CD4-positive, alpha-beta T cell treated with Interleukin-6 for 4 hours (primary cell): Measurements from ENCODE around the gene MINDY2.
"Not testable (repeated sequence)": the region's sequence is repeated elsewhere in the genome, so short reads cannot be mapped to it uniquely, and the experiment has no call there.

Experiments used
- DNase-seq: peaks from one replicate; pipeline ENCODE4 v3.0.0-alpha.2; 2020; ENCODE audit warnings: mixed read lengths

MINDY2 gene

DNA sequence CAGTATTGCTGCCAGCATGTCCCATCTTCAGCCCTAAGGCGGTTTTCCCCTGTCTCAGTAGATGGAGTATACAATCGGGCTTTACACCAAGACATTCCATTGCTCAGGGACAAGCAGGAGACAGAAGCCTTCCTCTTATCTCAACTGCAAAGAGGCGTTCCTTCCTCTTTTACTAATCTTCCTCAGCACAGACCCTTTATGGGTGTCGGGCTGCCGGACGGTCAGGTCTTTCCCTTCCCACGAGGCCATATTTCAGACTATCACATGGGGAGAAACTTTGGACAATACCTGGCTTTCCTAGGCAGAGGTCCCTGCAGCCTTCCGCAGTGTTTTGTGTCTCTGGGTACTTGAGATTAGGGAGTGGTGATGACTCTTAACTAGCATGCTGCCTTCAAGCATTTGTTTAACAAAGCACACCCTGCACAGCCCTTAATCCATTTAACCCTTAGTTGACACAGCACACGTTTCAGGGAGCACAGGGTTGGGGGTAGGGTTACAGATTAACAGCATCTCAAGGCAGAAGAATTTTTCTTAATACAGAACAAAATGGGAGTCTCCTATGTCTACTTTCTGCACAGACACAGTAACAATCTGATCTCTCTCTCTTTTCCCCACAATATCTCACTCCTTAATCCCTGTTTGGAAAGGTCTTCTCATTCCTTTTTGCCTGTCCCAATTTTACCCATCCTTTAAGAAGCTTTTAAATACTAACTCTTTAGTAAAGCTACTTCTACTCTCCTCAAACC is 62.8 kb downstream of the MINDY2 start:
- DNase-seq = not testable (repeated sequence)

DNA sequence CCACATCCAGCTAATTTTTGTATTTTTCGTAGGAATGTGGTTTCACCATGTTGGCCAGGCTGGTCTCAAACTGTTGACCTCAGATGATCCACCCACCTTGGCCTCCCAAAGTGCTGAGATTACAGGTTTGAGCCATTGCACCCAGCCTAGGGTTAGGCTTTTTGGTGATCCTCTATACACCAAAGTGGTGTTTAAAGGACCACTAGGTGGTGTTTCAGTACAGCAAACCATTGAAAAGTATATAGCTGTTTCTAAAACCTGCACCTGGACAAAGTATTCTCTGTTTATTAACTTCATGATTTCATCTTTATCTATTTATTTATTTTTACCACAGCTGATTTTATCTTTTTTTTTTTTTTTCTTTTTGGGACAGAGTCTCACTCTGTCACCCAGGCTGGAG is 68.4 kb downstream of the MINDY2 start:
- DNase-seq = no peak

- no peak for DNase-seq
Measured at GRCh38 chr15:58840048-58840447, 68.9 kb downstream of the MINDY2 start.

DNA sequence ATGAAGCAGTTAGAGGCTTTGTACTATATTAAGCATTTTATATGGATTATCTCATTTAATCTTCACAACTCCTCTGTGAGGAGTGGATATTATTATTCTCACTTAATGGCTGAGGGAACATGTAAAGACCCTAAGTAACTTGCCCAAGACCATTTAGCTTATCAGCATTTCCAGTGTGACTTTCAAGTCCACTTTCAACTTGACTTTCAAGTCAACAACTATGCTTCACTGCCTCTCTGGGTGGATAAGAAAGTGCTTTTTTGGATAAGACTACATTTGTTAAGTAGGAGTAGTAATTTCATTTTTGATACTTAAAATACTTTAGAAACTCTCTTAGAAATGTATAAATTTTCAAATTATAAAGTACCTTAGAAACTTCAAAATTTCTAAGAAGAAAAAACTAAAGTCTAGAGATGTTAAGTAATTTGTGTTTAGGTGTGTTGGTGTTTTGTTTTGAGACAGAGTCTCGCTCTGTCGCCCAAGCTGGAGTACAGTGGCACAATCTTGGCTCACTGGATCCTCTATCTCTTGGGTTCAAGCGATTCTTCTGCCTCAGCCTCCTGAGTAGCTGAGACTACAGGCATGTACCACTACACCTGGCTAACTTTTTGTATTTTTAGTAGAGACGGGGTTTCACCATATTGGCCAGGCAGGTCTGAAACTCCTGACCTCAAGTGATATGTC is 71.8 kb downstream of the MINDY2 start:
- no peak for DNase-seq

DNA sequence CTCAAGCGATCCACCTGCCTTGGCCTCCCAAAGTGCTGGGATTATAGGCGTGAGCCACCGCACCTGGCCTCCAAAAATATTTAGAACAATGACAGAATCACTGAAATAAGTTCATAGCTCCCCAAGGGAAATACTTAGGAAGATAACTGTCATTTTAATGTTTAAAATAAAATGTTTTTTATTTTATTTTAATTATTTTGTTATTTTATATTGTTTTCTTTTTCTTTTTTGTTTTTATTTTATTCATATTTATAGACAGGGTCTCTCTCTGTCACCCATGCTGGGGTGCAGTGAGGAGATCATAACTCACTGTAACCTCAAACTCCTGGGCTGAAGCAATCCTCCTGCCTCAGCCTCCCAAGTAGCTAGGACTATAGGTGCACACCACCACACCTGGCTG is 80.1 kb downstream of the MINDY2 start:
- DNase-seq = not testable (repeated sequence)

DNA sequence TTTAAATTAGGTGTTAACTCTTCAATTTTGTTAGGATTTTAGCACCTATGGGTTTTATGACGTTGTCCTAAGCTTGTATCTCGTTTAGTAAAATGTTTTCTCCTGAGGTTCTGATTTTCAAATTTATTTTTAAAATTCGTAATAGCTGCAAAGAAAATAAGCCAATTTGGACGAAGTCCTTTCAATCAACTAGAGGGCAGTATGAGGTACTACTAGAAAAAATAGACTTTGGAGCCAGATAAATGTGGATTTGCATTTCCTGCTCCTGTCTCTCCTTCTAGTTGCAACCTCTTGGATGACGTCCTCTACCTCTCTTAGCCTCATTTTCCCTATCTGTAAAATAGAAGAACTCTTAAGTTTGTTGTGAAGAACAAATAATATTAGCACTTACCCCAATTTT is 81.2 kb downstream of the MINDY2 start:
- no peak for DNase-seq

GRCh38 chr15:58854593-58854992 is 83.5 kb downstream of the MINDY2 start:
- DNase-seq = no peak

- DNase-seq = no peak
Measured at GRCh38 chr15:58856086-58856485, 85.0 kb downstream of the MINDY2 start.

DNA sequence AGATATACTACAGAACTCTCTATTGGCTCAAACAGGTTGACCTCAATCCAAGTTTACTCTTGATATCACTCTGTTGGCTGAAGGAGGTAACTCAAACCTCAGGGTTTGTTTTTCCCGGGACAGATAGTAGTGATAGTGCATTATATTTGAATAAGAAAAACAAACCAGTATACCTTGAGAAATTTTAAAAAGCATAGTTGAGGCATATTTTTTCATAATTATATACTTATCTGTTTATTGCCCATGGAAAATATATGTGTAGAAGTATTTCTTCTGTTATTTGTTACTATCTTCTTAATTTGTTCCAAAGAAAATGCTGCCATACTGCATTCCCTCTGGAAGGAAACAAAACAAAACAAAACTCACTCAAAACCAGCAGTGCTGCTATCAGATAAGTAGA is 85.5 kb downstream of the MINDY2 start:
- DNase-seq = not testable (repeated sequence)

- no peak for DNase-seq
Measured at GRCh38 chr15:58862326-58862725, 91.2 kb downstream of the MINDY2 start.

DNA sequence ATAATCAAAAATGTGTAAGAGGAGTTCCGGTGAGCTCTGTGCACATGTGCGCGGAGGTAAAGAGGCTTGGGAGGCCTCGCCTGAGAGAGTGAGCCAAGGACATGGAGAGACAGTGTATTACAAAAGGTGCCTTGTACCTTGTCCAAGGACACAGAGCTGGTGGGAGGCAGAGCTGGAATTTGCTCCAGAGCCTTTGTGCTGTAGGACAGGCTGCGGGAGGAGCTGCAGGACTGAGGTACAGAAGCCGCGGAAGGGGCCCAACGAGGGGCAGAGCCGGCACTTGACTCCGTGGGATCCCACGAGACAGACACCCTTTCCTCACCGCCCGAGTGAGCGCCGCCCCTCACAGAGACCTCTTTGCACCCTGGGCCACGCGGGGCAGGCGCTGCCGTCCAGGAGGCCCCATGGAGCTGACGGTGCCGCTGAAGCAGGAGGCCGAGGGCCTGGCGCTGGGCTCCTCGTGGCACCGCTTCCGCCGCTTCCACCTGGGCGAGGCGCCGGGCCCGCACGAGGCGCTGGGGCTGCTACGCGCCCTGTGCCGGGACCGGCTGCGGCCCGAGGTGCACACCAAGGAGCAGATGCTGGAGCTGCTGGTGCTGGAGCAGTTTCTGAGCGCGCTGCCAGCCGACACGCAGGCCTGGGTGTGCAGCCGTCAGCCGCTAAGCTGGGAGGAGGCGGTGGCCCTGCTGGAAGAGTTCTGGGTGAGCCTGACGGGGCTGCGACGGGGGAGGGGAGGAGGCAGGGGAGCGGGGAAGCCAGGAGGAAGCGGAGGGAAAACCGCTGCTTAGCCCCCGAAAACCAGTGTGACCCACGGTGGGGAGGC is 93.7 kb downstream of the MINDY2 start:
- no peak for DNase-seq

DNA sequence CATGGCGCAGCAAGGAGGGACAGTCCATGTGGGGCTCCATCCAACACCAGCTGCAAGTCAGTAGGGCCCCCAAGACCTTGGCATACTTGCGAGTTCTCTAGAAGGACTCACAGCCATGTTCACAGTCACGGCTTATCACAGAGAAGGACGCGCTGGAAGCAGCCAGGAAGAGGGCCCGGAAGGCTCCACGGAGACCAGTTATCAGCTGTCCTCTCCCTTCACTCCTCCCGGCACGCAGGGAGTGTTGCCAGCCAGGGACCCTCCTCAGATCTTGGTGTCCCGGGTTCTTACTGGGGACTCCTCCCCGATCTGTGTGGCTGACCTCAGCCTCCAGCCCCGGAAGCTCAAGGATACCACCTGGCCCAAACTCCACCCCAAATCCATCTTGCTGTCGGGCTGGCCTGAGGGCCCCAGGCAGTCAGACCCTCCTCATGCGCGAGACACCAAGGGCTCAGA is 94.4 kb downstream of the MINDY2 start:
- DNase-seq = no peak

DNA sequence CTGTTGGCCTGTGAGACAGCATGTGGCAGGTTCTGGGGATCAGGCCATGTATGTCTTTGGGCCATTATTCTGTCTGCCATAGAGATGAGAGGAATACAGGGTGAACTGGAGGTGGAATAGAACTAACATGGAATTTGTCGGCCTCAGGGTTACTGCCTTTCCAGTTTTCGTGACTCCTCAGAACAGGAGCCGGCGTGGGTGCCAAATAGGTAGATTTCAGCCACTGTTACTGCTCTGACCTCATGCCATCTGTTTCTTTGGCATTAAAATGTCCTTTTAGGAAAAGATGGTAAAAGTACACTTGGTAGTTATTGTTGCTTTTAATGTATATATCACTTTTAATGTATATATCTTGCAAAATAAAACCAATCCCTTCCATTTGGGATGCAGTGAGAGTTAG is 96.8 kb downstream of the MINDY2 start:
- DNase-seq = no peak

- no peak for DNase-seq
Measured at GRCh38 chr15:58870451-58870850, 99.3 kb downstream of the MINDY2 start.

GRCh38 chr15:58873267-58873666 is 102.2 kb downstream of the MINDY2 start:
- DNase-seq = no peak

- no peak for DNase-seq
Measured at GRCh38 chr15:58875343-58875742, 104.2 kb downstream of the MINDY2 start.

GRCh38 chr15:58876306-58877106 is 105.4 kb downstream of the MINDY2 start:
- DNase-seq = no peak

GRCh38 chr15:58877999-58878825 is 107.1 kb downstream of the MINDY2 start:
- DNase-seq = no peak

GRCh38 chr15:58880320-58880719 is 109.2 kb downstream of the MINDY2 start:
- no peak for DNase-seq

DNA sequence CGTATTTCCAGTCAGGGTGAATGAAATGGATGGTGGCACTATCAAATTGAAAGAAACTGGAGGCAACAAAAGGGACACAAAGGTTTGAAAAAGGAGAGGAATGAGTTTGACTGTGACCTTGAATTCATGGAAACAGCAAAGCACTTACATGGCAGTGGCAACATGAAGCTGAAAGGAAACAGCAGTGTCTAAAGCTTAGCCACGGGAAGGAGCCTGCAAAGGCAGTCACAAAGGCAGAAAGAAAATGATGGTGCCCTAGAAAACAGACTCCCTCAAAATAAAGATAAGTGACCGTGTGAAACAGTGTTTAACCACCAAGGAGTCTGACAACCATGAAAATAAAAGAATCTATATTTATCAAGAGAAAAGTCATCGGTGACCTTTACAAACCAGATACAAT is 111.1 kb downstream of the MINDY2 start:
- DNase-seq = no peak

DNA sequence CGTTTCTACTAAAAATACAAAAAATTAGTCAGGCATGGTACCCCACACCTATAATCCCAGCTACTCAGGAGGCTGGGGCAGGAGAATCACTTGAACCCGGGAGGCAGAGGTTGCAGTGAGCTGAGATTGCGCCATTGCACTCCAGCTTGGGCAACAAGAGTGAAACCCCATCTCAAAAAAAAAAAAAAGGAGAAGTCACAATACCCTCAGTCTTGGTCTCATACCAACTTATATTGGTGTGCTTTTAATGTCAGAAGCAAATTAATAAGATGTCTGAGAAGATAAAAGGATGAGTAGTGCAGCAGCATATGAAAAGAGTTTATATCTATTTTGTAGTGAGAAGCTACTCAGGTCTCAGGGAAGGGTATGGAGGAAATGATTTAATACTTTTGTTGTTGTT is 112.8 kb downstream of the MINDY2 start:
- DNase-seq = not testable (repeated sequence)

DNA sequence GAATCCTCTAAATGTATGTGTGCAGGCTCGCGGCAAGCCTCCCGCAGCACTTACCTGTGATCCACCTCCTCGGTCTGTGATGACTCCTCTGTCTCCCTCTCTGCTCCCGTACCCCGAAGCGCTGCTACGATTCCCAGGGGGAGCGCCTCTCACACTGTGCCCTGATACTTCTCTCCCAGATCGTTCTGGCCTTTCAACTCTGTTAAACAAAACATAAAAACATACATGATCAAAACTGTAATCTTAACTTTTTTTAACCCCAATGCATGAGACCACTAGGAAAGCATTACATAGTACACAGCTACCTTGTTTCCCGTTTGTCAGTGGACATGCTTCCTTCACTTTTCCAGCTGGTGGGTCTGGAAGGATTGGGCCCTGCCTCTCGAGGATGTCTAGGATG is 115.8 kb downstream of the MINDY2 start:
- no peak for DNase-seq
